H9 (cell line): Measurements from ENCODE around the gene SMARCE1. TPM values are rescaled to one million over a fixed set of nuclear protein-coding genes. Genes with fewer than 3 reads are reported as not detected.

Source experiments
- DNase-seq: peaks from one replicate; pipeline ENCODE4 v3.0.0-alpha.2; 2017
- H2AFZ ChIP-seq: one replicate; pipeline ENCODE4 v1.6.1; 2013; ENCODE audit warnings: mild to moderate bottlenecking, low read length, control low read depth, moderate library complexity
- H2AK5ac ChIP-seq: 2 replicates; pipeline ENCODE4 v1.6.1; 2013; ENCODE audit warnings: low read length, control low read depth, mixed read lengths; ENCODE audit not compliant: insufficient read length
- H2BK120ac ChIP-seq: one replicate; pipeline ENCODE4 v1.6.1; 2013; ENCODE audit warnings: low read depth, mild to moderate bottlenecking, low read length, control low read depth, inconsistent platforms; ENCODE audit not compliant: poor library complexity, severe bottlenecking
- H2BK12ac ChIP-seq: 2 replicates; pipeline ENCODE4 v1.6.1; 2013; ENCODE audit warnings: low read length, control low read depth, mixed read lengths, low read depth; ENCODE audit not compliant: insufficient read length
- H2BK15ac ChIP-seq: 2 replicates; pipeline ENCODE4 v1.6.1; 2013; ENCODE audit warnings: low read depth, low read length, control low read depth
- H2BK20ac ChIP-seq: one replicate; pipeline ENCODE4 v1.6.1; 2013; ENCODE audit warnings: low read depth, mild to moderate bottlenecking, low read length, control low read depth, inconsistent platforms; ENCODE audit not compliant: poor library complexity, severe bottlenecking
- H2BK5ac ChIP-seq: 2 replicates; pipeline ENCODE4 v1.6.1; 2013; ENCODE audit warnings: low read length, control low read depth, mixed read lengths; ENCODE audit not compliant: insufficient read length
- H3K14ac ChIP-seq: 2 replicates; pipeline ENCODE4 v1.6.1; 2013; ENCODE audit warnings: low read length, control low read depth; ENCODE audit not compliant: insufficient read depth
- H3K18ac ChIP-seq: 2 replicates; pipeline ENCODE4 v1.6.1; 2013; ENCODE audit warnings: low read depth, mild to moderate bottlenecking, mixed read lengths, low read length, control low read depth; ENCODE audit not compliant: insufficient read length
- H3K23ac ChIP-seq: 2 replicates; pipeline ENCODE4 v1.6.1; 2013; ENCODE audit warnings: low read length, control low read depth, mixed read lengths, low read depth; ENCODE audit not compliant: insufficient read length
- H3K23me2 ChIP-seq: 2 replicates; pipeline ENCODE4 v1.6.1; 2013; ENCODE audit warnings: low read depth, mild to moderate bottlenecking, mixed read lengths, low read length, control low read depth; ENCODE audit not compliant: insufficient read length, poor library complexity, severe bottlenecking
- H3K27ac ChIP-seq: 2 replicates; pipeline ENCODE4 v1.5.1; 2013; ENCODE audit warnings: low read length, control low read depth, mixed read lengths, low read depth; ENCODE audit not compliant: insufficient read length
- H3K27me3 ChIP-seq: 2 replicates; pipeline ENCODE4 v1.6.1; 2013; ENCODE audit warnings: low read length, control low read depth, inconsistent platforms; ENCODE audit not compliant: insufficient read depth
- H3K4ac ChIP-seq: 2 replicates; pipeline ENCODE4 v1.6.1; 2013; ENCODE audit warnings: low read depth, mild to moderate bottlenecking, control low read depth, inconsistent platforms, low read length, moderate library complexity
- H3K4me1 ChIP-seq: 2 replicates; pipeline ENCODE4 v1.6.1; 2013; ENCODE audit warnings: low read length, control low read depth, inconsistent platforms; ENCODE audit not compliant: insufficient read depth
- H3K4me2 ChIP-seq: 2 replicates; pipeline ENCODE4 v1.6.1; 2013; ENCODE audit warnings: low read length, control low read depth, mixed read lengths; ENCODE audit not compliant: insufficient read length, insufficient read depth
- H3K56ac ChIP-seq: 2 replicates; pipeline ENCODE4 v1.6.1; 2013; ENCODE audit warnings: low read depth, mild to moderate bottlenecking, mixed read lengths, low read length, control low read depth; ENCODE audit not compliant: insufficient read length
- H3K79me1 ChIP-seq: 2 replicates; pipeline ENCODE4 v1.6.1; 2013; ENCODE audit warnings: low read depth, mild to moderate bottlenecking, moderate library complexity, low read length, control low read depth, inconsistent platforms; ENCODE audit not compliant: insufficient read depth, poor library complexity, severe bottlenecking
- H3K79me2 ChIP-seq: 2 replicates; pipeline ENCODE4 v1.6.1; 2013; ENCODE audit warnings: low read length, control low read depth, inconsistent platforms; ENCODE audit not compliant: insufficient read depth
- H3K9ac ChIP-seq: 2 replicates; pipeline ENCODE4 v1.6.1; 2013; ENCODE audit warnings: low read length, control low read depth, mixed read lengths; ENCODE audit not compliant: insufficient read length; ENCODE audit errors: extremely low read depth
- H3K9me3 ChIP-seq: one replicate; pipeline ENCODE4 v1.6.1; 2013; ENCODE audit warnings: low read depth, low read length, inconsistent platforms; ENCODE audit not compliant: control insufficient read depth
- H3T11ph ChIP-seq: one replicate; pipeline ENCODE4 v1.6.1; 2013; ENCODE audit warnings: mild to moderate bottlenecking, low read length, control low read depth, inconsistent platforms
- H4K20me1 ChIP-seq: one replicate; pipeline ENCODE4 v1.6.1; 2013; ENCODE audit not compliant: control insufficient read depth, insufficient read length, insufficient read depth
- H4K5ac ChIP-seq: 2 replicates; pipeline ENCODE4 v1.6.1; 2013; ENCODE audit warnings: low read depth, mild to moderate bottlenecking, mixed read lengths, low read length, control low read depth; ENCODE audit not compliant: insufficient read length
- H4K8ac ChIP-seq: replicated peaks from 2 replicates; pipeline ENCODE4 v1.6.1; 2013; ENCODE audit warnings: low read length, control low read depth, mixed read lengths, low read depth; ENCODE audit not compliant: insufficient read length
- H4K91ac ChIP-seq: 2 replicates; pipeline ENCODE4 v1.6.1; 2013; ENCODE audit warnings: low read depth, mild to moderate bottlenecking, moderate library complexity, mixed read lengths, low read length, control low read depth; ENCODE audit not compliant: insufficient read length
- H3K27ac Mint-ChIP-seq, 3 experiments: 2 replicates in 2 of 3; 3 replicates in 1 of 3; pipeline ENCODE4 v1.8.0; 2020 to 2021; ENCODE audit warnings: mixed read lengths in 3 of 3, mild to moderate bottlenecking in 1 of 3, moderate library complexity in 1 of 3
- H3K27me3 Mint-ChIP-seq: 2 replicates; pipeline ENCODE4 v1.8.0; 2021; ENCODE audit warnings: low read depth, mild to moderate bottlenecking, moderate library complexity, mixed read lengths
- H3K36me3 Mint-ChIP-seq, 3 experiments: 2 replicates in 2 of 3; 3 replicates in 1 of 3; pipeline ENCODE4 v1.8.0; 2020 to 2021; ENCODE audit warnings: low read depth in 3 of 3, mixed read lengths in 3 of 3; ENCODE audit not compliant: insufficient read depth in 1 of 3
- H3K4me1 Mint-ChIP-seq, 2 experiments: 2 replicates each; pipeline ENCODE4 v1.8.0; 2020; ENCODE audit warnings: mixed read lengths in 2 of 2
- H3K4me3 Mint-ChIP-seq, 2 experiments: 2 replicates in 1 of 2; 3 replicates in 1 of 2; pipeline ENCODE4 v1.8.0; 2020 to 2021; ENCODE audit warnings: mild to moderate bottlenecking in 2 of 2, mixed read lengths in 2 of 2, moderate library complexity in 1 of 2
- H3K9me3 Mint-ChIP-seq, 2 experiments: 2 replicates in 1 of 2; 3 replicates in 1 of 2; pipeline ENCODE4 v1.8.0; 2020; ENCODE audit warnings: mild to moderate bottlenecking in 2 of 2, mixed read lengths in 2 of 2, moderate library complexity in 1 of 2
- WGBS: extraction: QIAGEN DNeasy Blood & Tissue Kit; methylation state at CpG from one replicate; pipeline ENCODE4 v1.1.7; 2013; ENCODE audit warnings: missing lambda C conversion rate, low lambda C conversion rate, mixed read lengths; ENCODE audit not compliant: insufficient read length; ENCODE audit errors: extremely low coverage; 5-methylcytosine and 5-hydroxymethylcytosine counted together
- total RNA-seq: library from RNA; stranded (reverse); gene quantifications from 2 replicates; pipeline ENCODE4 v1.2.1, GENCODE V29; 2021
- TF ChIP-seq, protein P1 (sequence below): fragments of 200-600 bp; sonication (generic); conservative IDR thresholded peaks from 3 replicates; pipeline ENCODE4 v1.8.0; 2021; ENCODE audit warnings: antibody characterized with exemption, mild to moderate bottlenecking

The SMARCE1 gene
- total RNA-seq, 1 experiment from 2014 or later = 122 TPM

DNA sequence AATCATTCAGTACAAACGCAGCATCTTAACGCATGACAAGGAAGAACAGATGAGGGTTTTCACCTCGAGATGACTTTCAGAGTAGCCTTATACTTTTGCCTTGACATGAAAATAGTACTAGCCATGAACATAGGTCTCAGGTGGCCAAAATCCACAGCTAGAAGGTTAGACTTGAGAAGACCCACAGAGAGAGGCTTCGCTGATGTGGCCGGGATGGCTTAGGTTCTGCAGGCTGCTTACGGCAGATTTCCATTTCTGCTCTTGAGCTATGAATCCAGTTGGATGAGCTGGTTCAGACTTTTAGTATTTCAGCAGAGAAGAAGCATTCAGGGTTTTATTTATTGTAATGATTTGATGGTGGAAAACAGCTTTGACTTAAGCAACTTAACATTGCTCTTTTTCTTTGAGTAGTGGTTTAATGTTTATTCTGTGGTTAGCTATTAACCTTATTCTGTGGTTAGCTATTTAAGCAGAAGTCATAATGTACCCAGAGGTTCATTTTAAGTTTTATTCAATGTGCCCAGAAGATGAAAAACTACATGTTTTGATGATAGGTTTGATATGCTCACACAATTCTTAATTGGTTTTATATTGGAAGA, 48.4 kb upstream of the SMARCE1 start:
- H3K9me3 ChIP-seq = no peaks in the 10 kb centered on the region
- H3K79me1 ChIP-seq = no peaks in the 10 kb centered on the region
- H3K23me2 ChIP-seq = no peaks in the 10 kb centered on the region
- H3K4me1 ChIP-seq = no peaks in the 10 kb centered on the region
- H3K23ac ChIP-seq = no peak overlapping the region
- no CpG with 5 or more reads among the region's 6 CpGs for WGBS
- H3K27ac ChIP-seq = no peak overlapping the region
- H2AFZ ChIP-seq = no peak overlapping the region
- no peaks in the 10 kb centered on the region for H4K20me1 ChIP-seq
- H3K36me3 Mint-ChIP-seq = no peaks in the 10 kb centered on the region
- no peak overlapping the region for H3K18ac ChIP-seq
- H3K27me3 ChIP-seq = no peaks in the 10 kb centered on the region
- H3K79me2 ChIP-seq = no peaks in the 10 kb centered on the region
- no peak overlapping the region for H2AK5ac ChIP-seq
- H4K91ac ChIP-seq = no peak overlapping the region
- H3K9ac ChIP-seq = no peak overlapping the region
- H3K14ac ChIP-seq = no peak overlapping the region
- no peak overlapping the region for H2BK20ac ChIP-seq
- no peak overlapping the region for H3K56ac ChIP-seq
- no peak overlapping the region for H2BK12ac ChIP-seq
- no peak overlapping the region for H3K4me3 Mint-ChIP-seq
- DNase-seq = no peak
- no peak overlapping the region for H4K5ac ChIP-seq
- no peak overlapping the region for H3T11ph ChIP-seq
- H3K27ac Mint-ChIP-seq = peak overlapping the region in 1 of 3 experiments; percentile 11; a peak in 1 of 7 replicates
- no peak overlapping the region for H2BK120ac ChIP-seq
- H3K9me3 Mint-ChIP-seq = no peaks in the 10 kb centered on the region
- H4K8ac ChIP-seq = no peak overlapping the region
- TF ChIP-seq, protein P1, sequence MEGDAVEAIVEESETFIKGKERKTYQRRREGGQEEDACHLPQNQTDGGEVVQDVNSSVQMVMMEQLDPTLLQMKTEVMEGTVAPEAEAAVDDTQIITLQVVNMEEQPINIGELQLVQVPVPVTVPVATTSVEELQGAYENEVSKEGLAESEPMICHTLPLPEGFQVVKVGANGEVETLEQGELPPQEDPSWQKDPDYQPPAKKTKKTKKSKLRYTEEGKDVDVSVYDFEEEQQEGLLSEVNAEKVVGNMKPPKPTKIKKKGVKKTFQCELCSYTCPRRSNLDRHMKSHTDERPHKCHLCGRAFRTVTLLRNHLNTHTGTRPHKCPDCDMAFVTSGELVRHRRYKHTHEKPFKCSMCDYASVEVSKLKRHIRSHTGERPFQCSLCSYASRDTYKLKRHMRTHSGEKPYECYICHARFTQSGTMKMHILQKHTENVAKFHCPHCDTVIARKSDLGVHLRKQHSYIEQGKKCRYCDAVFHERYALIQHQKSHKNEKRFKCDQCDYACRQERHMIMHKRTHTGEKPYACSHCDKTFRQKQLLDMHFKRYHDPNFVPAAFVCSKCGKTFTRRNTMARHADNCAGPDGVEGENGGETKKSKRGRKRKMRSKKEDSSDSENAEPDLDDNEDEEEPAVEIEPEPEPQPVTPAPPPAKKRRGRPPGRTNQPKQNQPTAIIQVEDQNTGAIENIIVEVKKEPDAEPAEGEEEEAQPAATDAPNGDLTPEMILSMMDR = no peak
- no peak overlapping the region for H2BK15ac ChIP-seq
- H2BK5ac ChIP-seq = no peak overlapping the region
- H3K4me2 ChIP-seq = no peak overlapping the region
- peaks cover 4 to 9% of the 10 kb centered on the region in 2 experiments; a peak in 3 of 4 replicates for H3K4me1 Mint-ChIP-seq
- H3K27me3 Mint-ChIP-seq = 0 out of 2 replicates have a peak, but pooled peaks cover 4% of the 10 kb centered on the region
- H3K4ac ChIP-seq = no peak overlapping the region
